ENCODE measurements around the gene CENPU.

GRCh38 chr4:184655889-184656869, 77.7 kb downstream of the CENPU start:
- no peak for TF ChIP-seq CTCF (IDR thresholded peaks at IDR 0.05 in 8 of 11, conservative IDR thresholded peaks at IDR 0.05 in 3 of 11)
- no peak for TF ChIP-seq POLR2A (IDR thresholded peaks at IDR 0.05)
- no peak for TF ChIP-seq POLR2AphosphoS5 (IDR thresholded peaks at IDR 0.05)
